ENCODE data around the gene SLC36A3.

GRCh38 chr5:151340004-151340403 lies 36.4 kb upstream of the SLC36A3 start:
- no peak for TF ChIP-seq CTCF (IDR thresholded peaks at IDR 0.05)
- no peak for TF ChIP-seq POLR2A (IDR thresholded peaks at IDR 0.05)

All from testis (tissue), 2 donors.